Body of pancreas (tissue), 4 donors: ENCODE measurements around the gene GPT2. TPM values are rescaled to one million over a fixed set of nuclear protein-coding genes. Genes with fewer than 3 reads are reported as not detected.
A peak's percentile ranks its signal among the peaks of the same experiment; 100 is the strongest.

Source experiments
- ATAC-seq: fragments of 150-250 bp; one replicate; pipeline ENCODE4 v1.9.1; 2016
- DNase-seq, 4 donors: peaks; one replicate each; pipeline ENCODE4 v3.0.0-alpha.2; 2019
- H3K27ac ChIP-seq, 4 donors: fragments of 200-600 bp; sonication (generic); 1 replicate in 3 of 4; 2 replicates in 1 of 4; pipeline versions ENCODE4 v1.5.1 to v1.6.1; 2016 to 2019; ENCODE audit warnings: mild to moderate bottlenecking in 1 of 4, mixed read lengths in 1 of 4, moderate library complexity in 1 of 4
- H3K27me3 ChIP-seq, 2 donors: fragments of 200-600 bp; sonication (generic); one replicate each; pipeline ENCODE4 v1.6.0; 2016; ENCODE audit warnings: mild to moderate bottlenecking in 1 of 2
- H3K36me3 ChIP-seq, 2 donors: fragments of 200-600 bp; sonication (generic); replicated peaks in 1 of 2; 2 replicates each; pipeline ENCODE4 v1.5.1; 2016; ENCODE audit warnings: low read depth in 2 of 2; ENCODE audit not compliant: insufficient read depth in 1 of 2
- H3K4me1 ChIP-seq: fragments of 200-600 bp; sonication (generic); one replicate; pipeline ENCODE4 v1.6.0; 2016
- H3K4me3 ChIP-seq, 2 donors: fragments of 200-600 bp; sonication (generic); 1 replicate in 1 of 2; 2 replicates in 1 of 2; pipeline ENCODE4 v1.5.1; 2016 to 2019
- H3K9me3 ChIP-seq, 3 donors: fragments of 200-600 bp; sonication (generic); 1 replicate in 2 of 3; 2 replicates in 1 of 3; pipeline ENCODE4 v1.5.1; 2016
- CTCF ChIP-seq, 7 experiments: fragments of 450-650 bp in 4 of 7; fragments of 200-600 bp in 3 of 7; sonication (generic) in 3 of 7; IDR thresholded peaks; one replicate each; pipeline ENCODE4 v1.5.1; 2016 to 2019; ENCODE audit warnings: antibody characterized with exemption in 7 of 7
- POLR2A ChIP-seq, 3 donors: fragments of 450-650 bp; IDR thresholded peaks; one replicate each; pipeline ENCODE4 v1.6.1; 2016; ENCODE audit warnings: antibody characterized with exemption in 3 of 3, mild to moderate bottlenecking in 2 of 3
- WGBS, 2 donors: methylation state at CpG; one replicate each; pipeline ENCODE4 v1.1.5; 2017; 5-methylcytosine and 5-hydroxymethylcytosine counted together
- intact Hi-C: fragments of 100-400 bp; cut with DNase I; formaldehyde crosslinking; loops from one replicate; pipeline ENCODE4 v1.15.1; 2023
- total RNA-seq, 2 donors: library from RNA; depleted of rRNA; stranded (reverse); fragments of >200 nt; gene quantifications; one replicate each; pipeline ENCODE4 v1.1.0, GENCODE V29; 2016

Gene GPT2
- 10 to 100 TPM; 52.1 to 83.1 TPM for total RNA-seq

- peak; percentile 99 for DNase-seq
- H3K4me3 ChIP-seq: peak within 1 kb of the TSS; percentile 60 to 69
- TF ChIP-seq CTCF (IDR thresholded peaks at IDR 0.05) (peak in 2 of 7 experiments; percentile 30 to 41), POLR2A (IDR thresholded peaks at IDR 0.05) (peak; percentile 91 to 97 (median 96))
- ATAC-seq: peak; percentile 81
- H3K27me3 ChIP-seq: no peaks in the 10 kb centered on the region
- peak within 1 kb of the TSS; percentile 89 to 95 (median 92) for H3K27ac ChIP-seq
- 1% methylated on average over 8 to 62 of the region's 75 CpGs for WGBS, 2 donors
- no peaks in the 10 kb centered on the region for H3K36me3 ChIP-seq
- no peaks in the 10 kb centered on the region for H3K9me3 ChIP-seq
- peaks cover 66% of the 10 kb centered on the region for H3K4me1 ChIP-seq
- intact Hi-C loops: no loop called here
Observed at GRCh38 chr16:46883690-46884512, at the start of gene GPT2. Gene GPT2 (plus strand): TSS chr16:46884362. CDS start chr16:46884716, 354 bp downstream.

GRCh38 chr16:46836534-46837530 lies 47.3 kb upstream of the GPT2 start:
- no peak overlapping the region for H3K4me3 ChIP-seq
- no peaks in the 10 kb centered on the region for H3K9me3 ChIP-seq
- intact Hi-C loops: no loop called here
- 84 to 85% methylated on average over 6 of the region's 6 CpGs for WGBS, 2 donors
- no peak for TF ChIP-seq CTCF (IDR thresholded peaks at IDR 0.05)
- TF ChIP-seq POLR2A (IDR thresholded peaks at IDR 0.05): no peak
- no peaks in the 10 kb centered on the region for H3K27me3 ChIP-seq
- H3K4me1 ChIP-seq: peaks cover under 1% of the 10 kb centered on the region
- no peak for DNase-seq
- H3K36me3 ChIP-seq: no peaks in the 10 kb centered on the region
- ATAC-seq: no peak
- no peak overlapping the region for H3K27ac ChIP-seq

- Histone ChIP-seq H3K4me3 (no peak overlapping the region), H3K27me3 (no peaks in the 10 kb centered on the region), H3K9me3 (no peaks in the 10 kb centered on the region), H3K4me1 (no peaks in the 10 kb centered on the region), H3K36me3 (no peaks in the 10 kb centered on the region), H3K27ac (no peak overlapping the region)
- no peak for TF ChIP-seq POLR2A (IDR thresholded peaks at IDR 0.05)
- TF ChIP-seq CTCF (IDR thresholded peaks at IDR 0.05): no peak
- DNase-seq (no peak), ATAC-seq (no peak)
- intact Hi-C loops: loop anchor here (10.0 kb wide), 1 partner anchor 175 kb away; no protein-coding TSS in a partner anchor
- 61 to 64% methylated on average over 11 of the region's 11 CpGs for WGBS, 2 donors
Observed at GRCh38 chr16:46839986-46840443, 44.1 kb upstream of the GPT2 start.

- Histone ChIP-seq H3K4me1 (no peaks in the 10 kb centered on the region), H3K4me3 (no peak overlapping the region), H3K27ac (no peak overlapping the region), H3K27me3 (no peaks in the 10 kb centered on the region), H3K36me3 (no peaks in the 10 kb centered on the region), H3K9me3 (no peaks in the 10 kb centered on the region)
- DNase-seq: no peak
- 93% methylated on average over 17 to 18 of the region's 18 CpGs for WGBS, 2 donors
- TF ChIP-seq POLR2A (IDR thresholded peaks at IDR 0.05) (no peak), CTCF (IDR thresholded peaks at IDR 0.05) (no peak)
- intact Hi-C loops: loop anchor here (10.0 kb wide), 1 partner anchor 172 kb away; no protein-coding TSS in a partner anchor
- ATAC-seq: no peak
Observed at GRCh38 chr16:46842192-46842895, 41.8 kb upstream of the GPT2 start.
